ENCODE measurements around the gene RBM8A. TPM values are rescaled to one million over a fixed set of nuclear protein-coding genes. Genes with fewer than 3 reads are reported as not detected.

The RBM8A gene
- total and polyA plus RNA-seq, 9 of the 15 experiments (the other 6 are each of a cell fraction or from before 2014, with no cell fraction given) = 215 to 1,035 (median 291) TPM

GRCh38 chr1:145957443-145958319, 30.4 kb upstream of the RBM8A start, which contains the start of gene LIX1L (continued):
- TF ChIP-seq TFE3 (CRISPR knock-in tag; IDR thresholded peaks at IDR 0.05) = no peak
- 0 out of 2 replicates have a peak, but pooled peaks have one; percentile 38 for TF ChIP-seq RNF2 (IDR thresholded peaks at IDR 0.05)
- peak; percentile 14 for TF ChIP-seq TAF1 (IDR thresholded peaks at IDR 0.05; ENCODE audit: control insufficient read depth, extremely low read depth, insufficient read depth, low read length, severe bottlenecking)
- no peak for TF ChIP-seq ZNF174 (CRISPR knock-in tag; IDR thresholded peaks at IDR 0.05)
- TF ChIP-seq PYGO2 (tag; IDR thresholded peaks at IDR 0.05) = no peak
- no peak for TF ChIP-seq ZC3H11A (IDR thresholded peaks at IDR 0.05; ENCODE audit: low read depth, low read length)
- TF ChIP-seq E2F3 (CRISPR knock-in tag; IDR thresholded peaks at IDR 0.05) = no peak
- TF ChIP-seq CTBP1 (IDR thresholded peaks at IDR 0.05; ENCODE audit: borderline replicate concordance) = peak; percentile 28; the same call in 1 of the 2 replicates
- TF ChIP-seq SP2 (IDR thresholded peaks at IDR 0.05; ENCODE audit: extremely low read depth, low read depth, low read length, poor library complexity, severe bottlenecking) = peak; percentile 60
- no peak for TF ChIP-seq ZBTB49 (CRISPR knock-in tag; IDR thresholded peaks at IDR 0.05; ENCODE audit: borderline replicate concordance)
- no peak for TF ChIP-seq AFF4 (CRISPR knock-in tag; IDR thresholded peaks at IDR 0.05)
- TF ChIP-seq HOMEZ (CRISPR knock-in tag; IDR thresholded peaks at IDR 0.05) = no peak
- TF ChIP-seq PBX2 (CRISPR knock-in tag; IDR thresholded peaks at IDR 0.05; ENCODE audit: low read depth) = peak; percentile 92
- peak; percentile 98 for TF ChIP-seq PBX2 (tag; conservative IDR thresholded peaks at IDR 0.05; ENCODE audit: low read depth)

Measured in K562 (cell line).